Measurements from ENCODE around the gene RERE.
A peak's percentile ranks its signal among the peaks of the same experiment; 100 is the strongest.

Gene RERE

DNA sequence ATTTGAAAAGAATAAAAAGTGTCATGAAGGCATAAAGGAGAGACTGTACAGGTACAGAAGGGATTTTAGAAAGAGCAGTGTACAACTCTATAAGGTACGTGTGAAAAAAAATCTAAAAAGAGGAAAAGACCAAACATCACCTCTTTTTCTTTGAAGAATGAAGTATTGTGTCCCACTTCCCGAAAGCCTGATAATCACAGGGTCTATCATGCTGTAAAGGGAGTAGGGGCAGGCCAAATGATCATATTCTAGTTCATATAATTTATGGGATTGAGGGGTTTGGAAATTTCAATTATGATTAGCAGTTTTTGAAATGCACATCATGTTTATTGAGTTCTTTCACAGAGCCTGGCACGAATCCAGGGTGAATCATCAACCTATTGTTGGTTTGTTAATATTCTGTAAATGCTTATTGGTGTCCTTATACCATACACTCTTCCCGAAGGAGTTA lies 910 bp upstream of the RERE start:
- DNase-seq, result peak; percentile 33
- TF ChIP-seq, protein P1, sequence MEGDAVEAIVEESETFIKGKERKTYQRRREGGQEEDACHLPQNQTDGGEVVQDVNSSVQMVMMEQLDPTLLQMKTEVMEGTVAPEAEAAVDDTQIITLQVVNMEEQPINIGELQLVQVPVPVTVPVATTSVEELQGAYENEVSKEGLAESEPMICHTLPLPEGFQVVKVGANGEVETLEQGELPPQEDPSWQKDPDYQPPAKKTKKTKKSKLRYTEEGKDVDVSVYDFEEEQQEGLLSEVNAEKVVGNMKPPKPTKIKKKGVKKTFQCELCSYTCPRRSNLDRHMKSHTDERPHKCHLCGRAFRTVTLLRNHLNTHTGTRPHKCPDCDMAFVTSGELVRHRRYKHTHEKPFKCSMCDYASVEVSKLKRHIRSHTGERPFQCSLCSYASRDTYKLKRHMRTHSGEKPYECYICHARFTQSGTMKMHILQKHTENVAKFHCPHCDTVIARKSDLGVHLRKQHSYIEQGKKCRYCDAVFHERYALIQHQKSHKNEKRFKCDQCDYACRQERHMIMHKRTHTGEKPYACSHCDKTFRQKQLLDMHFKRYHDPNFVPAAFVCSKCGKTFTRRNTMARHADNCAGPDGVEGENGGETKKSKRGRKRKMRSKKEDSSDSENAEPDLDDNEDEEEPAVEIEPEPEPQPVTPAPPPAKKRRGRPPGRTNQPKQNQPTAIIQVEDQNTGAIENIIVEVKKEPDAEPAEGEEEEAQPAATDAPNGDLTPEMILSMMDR (IDR thresholded peaks at IDR 0.05; ENCODE audit: low read depth, low read length), result no peak
- H3K4me3 ChIP-seq (ENCODE audit: low read depth, low read length), result peak overlapping the region; percentile 61

DNA sequence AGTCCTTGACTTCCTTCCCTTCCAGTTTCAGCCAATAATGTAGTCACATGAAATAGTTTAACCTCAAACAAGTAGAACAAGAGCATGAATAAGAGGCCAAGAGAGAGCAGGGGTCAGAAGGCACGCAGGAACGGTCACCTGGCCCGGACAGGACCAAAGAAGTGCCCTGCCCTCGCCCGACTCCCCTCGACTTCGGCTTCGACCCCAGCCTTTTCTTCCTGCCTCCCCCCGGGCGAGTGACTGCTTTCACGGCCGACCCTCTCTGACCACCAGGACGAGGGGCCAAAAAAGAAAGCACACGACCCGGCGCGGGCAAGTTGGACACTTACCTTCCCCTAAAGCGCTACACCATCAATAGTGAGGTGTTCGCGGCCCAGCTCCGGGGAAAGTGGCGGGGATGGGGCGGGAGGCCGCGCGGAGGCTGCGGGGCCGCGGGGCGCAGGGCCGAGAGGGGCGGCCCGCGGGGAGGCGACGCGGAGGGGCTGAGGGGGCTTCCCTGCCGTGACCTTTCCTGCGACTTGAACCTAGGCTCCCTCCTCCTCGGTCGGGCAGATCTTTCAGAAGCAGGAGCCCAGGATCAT lies 519 bp downstream of the RERE start:
- DNase-seq, result peak; percentile 17
- H3K4me3 ChIP-seq (ENCODE audit: low read depth, low read length), result peak overlapping the region; percentile 84

More for the DNA sequence above, 910 bp upstream of the RERE start:
- H3K9me3 ChIP-seq, result no peaks in the 10 kb centered on the region
- H3K36me3 ChIP-seq, result no peaks in the 10 kb centered on the region
- H3K4me1 ChIP-seq, result no peaks in the 10 kb centered on the region
- H3K27me3 ChIP-seq, result no peaks in the 10 kb centered on the region

DNA sequence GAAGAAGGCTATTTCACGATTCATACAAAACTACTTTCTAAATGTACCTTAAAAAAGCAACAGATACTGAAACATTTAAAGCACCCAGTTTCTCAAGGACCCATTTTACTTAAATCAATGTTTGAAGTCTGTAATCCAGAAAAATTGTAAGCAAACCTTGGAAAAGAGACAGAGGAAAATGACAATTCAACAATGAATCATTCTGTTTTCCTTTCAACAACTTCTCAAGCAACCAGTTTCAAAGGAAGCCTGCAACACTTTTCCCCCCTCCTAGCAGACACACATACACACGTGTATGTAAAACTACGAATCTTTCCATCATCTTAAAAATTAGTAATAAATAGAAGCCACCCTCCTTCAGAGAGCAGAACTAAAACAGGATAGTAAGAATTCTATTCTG lies 1.2 kb downstream of the RERE start:
- TF ChIP-seq, protein P1 (IDR thresholded peaks at IDR 0.05; ENCODE audit: low read depth, low read length), result no peak
- Histone ChIP-seq H3K9me3 (no peaks in the 10 kb centered on the region), H3K36me3 (no peaks in the 10 kb centered on the region), H3K4me3 (ENCODE audit: low read depth, low read length) (peak overlapping the region; percentile 84), H3K27me3 (no peaks in the 10 kb centered on the region), H3K4me1 (no peaks in the 10 kb centered on the region)
- DNase-seq, result no peak

More for the DNA sequence above, 519 bp downstream of the RERE start:
- H3K36me3 ChIP-seq, result no peaks in the 10 kb centered on the region
- no peaks in the 10 kb centered on the region for H3K4me1 ChIP-seq
- no peaks in the 10 kb centered on the region for H3K9me3 ChIP-seq
- TF ChIP-seq, protein P1 (IDR thresholded peaks at IDR 0.05; ENCODE audit: low read depth, low read length), result no peak
- no peaks in the 10 kb centered on the region for H3K27me3 ChIP-seq

DNA sequence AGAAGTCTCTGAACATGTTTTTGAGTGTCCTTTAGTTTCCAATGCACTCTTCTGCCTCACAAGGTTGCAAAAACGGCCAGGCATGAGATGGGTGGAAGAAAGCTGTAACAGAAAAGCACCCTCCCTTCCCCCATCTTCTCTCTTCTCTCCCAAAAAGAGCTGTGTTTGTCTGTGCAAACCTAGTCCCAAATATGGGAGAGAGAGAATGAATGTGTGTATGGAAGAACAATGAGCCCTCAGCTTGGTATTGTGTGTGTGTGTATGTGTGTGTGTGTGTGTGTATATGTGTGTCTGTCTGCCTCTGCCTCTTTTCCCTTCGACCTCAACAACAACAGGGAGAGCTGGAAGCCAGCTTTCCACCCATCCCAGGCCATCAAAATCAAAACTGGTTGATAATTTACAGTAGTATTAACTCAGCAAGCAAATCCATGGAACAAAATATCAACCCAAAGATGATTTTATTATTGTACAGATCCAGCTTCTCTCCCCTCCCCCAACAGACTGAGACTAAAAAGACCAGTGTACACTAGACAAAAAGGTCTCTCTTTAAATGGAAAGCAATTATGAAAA lies 1.8 kb downstream of the RERE start:
- TF ChIP-seq, protein P1 (IDR thresholded peaks at IDR 0.05; ENCODE audit: low read depth, low read length), result no peak
- Histone ChIP-seq H3K36me3 (no peaks in the 10 kb centered on the region), H3K9me3 (no peaks in the 10 kb centered on the region), H3K27me3 (no peaks in the 10 kb centered on the region), H3K4me1 (no peaks in the 10 kb centered on the region), H3K4me3 (ENCODE audit: low read depth, low read length) (peak overlapping the region; percentile 84)
- DNase-seq, result no peak

DNA sequence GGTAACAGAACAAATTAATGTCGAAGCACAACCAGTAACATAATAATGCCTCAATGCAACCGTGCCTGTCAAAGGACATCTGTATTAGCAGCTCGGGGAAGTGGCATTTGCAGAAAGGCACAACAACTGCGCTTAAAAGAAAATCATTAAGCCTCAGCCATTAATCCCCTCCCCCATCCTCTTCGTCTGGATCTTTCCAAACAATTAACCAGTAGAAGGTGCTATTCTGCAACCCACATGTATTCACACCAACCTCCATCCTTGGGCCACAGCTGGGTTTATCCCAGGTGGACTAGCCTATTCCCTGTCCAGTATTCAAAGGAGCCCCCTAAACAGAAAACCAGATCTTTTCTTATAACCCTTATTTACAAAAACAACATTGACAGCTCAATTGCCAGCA lies 2.6 kb downstream of the RERE start:
- no peaks in the 10 kb centered on the region for H3K4me1 ChIP-seq
- TF ChIP-seq, protein P1 (IDR thresholded peaks at IDR 0.05; ENCODE audit: low read depth, low read length), result peak; percentile 22

DNA sequence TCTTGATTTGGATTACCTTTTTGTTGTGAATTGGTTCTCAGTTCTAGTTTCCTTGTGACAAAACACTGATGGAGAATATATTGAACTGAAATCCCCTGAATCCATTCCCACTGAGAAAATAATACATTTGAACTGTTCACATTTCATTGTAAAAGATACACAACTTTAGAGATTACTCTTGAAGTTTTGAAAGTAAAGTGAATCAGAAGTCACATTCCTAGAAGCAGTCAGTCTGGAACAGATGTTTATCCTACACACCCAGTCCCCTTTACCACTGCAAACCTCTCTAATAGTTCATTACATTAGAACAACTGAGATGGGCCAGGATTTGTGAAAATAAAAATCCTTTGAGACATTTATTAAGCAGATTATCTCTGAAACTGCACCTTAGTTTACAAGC lies 3.4 kb downstream of the RERE start:
- Histone ChIP-seq H3K4me1 (no peaks in the 10 kb centered on the region), H3K4me3 (ENCODE audit: low read depth, low read length) (no peak overlapping the region), H3K36me3 (no peaks in the 10 kb centered on the region), H3K9me3 (no peaks in the 10 kb centered on the region), H3K27me3 (no peaks in the 10 kb centered on the region)
- TF ChIP-seq, protein P1 (IDR thresholded peaks at IDR 0.05; ENCODE audit: low read depth, low read length), result no peak
- DNase-seq, result no peak

More for the DNA sequence above, 2.6 kb downstream of the RERE start:
- DNase-seq, result no peak
- H3K9me3 ChIP-seq, result no peaks in the 10 kb centered on the region
- H3K27me3 ChIP-seq, result no peaks in the 10 kb centered on the region
- no peak overlapping the region; the same call in 1 of the 2 replicates for H3K4me3 ChIP-seq (ENCODE audit: low read depth, low read length)
- H3K36me3 ChIP-seq, result no peaks in the 10 kb centered on the region
